Esophagus muscularis mucosa (tissue), 4 donors: Measurements from ENCODE around the gene RARB. TPM values are rescaled to one million over a fixed set of nuclear protein-coding genes. Genes with fewer than 3 reads are reported as not detected.

Experiments
- DNase-seq: peaks from one replicate; pipeline ENCODE4 v3.0.0-alpha.2; 2017; ENCODE audit errors: extremely low spot score
- H3K27ac ChIP-seq, 4 donors: fragments of 200-600 bp; sonication (generic); replicated peaks in 1 of 4; 1 replicate in 3 of 4; 2 replicates in 1 of 4; pipeline ENCODE4 v1.5.1; 2016 to 2019; ENCODE audit warnings: mild to moderate bottlenecking in 1 of 4
- H3K27me3 ChIP-seq, 4 donors: fragments of 200-600 bp; sonication (generic); one replicate each; pipeline versions ENCODE4 v1.5.1 to v1.6.0; 2016 to 2019
- H3K36me3 ChIP-seq, 4 donors: fragments of 200-600 bp; sonication (generic); one replicate each; pipeline ENCODE4 v1.5.1; 2016 to 2019
- H3K4me1 ChIP-seq, 4 donors: fragments of 200-600 bp; sonication (generic); one replicate each; pipeline ENCODE4 v1.5.1; 2016 to 2019
- H3K4me3 ChIP-seq, 4 donors: fragments of 200-600 bp; sonication (generic); 1 replicate in 2 of 4; 2 replicates in 2 of 4; pipeline ENCODE4 v1.5.1; 2016 to 2019; ENCODE audit warnings: mild to moderate bottlenecking in 4 of 4, moderate library complexity in 1 of 4
- H3K9me3 ChIP-seq, 4 donors: fragments of 200-600 bp; sonication (generic); 1 replicate in 3 of 4; 2 replicates in 1 of 4; pipeline ENCODE4 v1.5.1; 2016 to 2019
- CTCF ChIP-seq, 3 experiments: fragments of 200-600 bp in 2 of 3; fragments of 450-650 bp in 1 of 3; sonication (generic) in 2 of 3; IDR thresholded peaks; one replicate each; pipeline ENCODE4 v1.5.1; 2017 to 2019; ENCODE audit warnings: antibody characterized with exemption in 3 of 3, mild to moderate bottlenecking in 2 of 3, moderate library complexity in 1 of 3
- EP300 ChIP-seq: sonication (generic); formaldehyde crosslinking; IDR thresholded peaks from one replicate; pipeline ENCODE4 v1.6.1; 2017; ENCODE audit warnings: antibody characterized with exemption
- POLR2A ChIP-seq: fragments of 450-650 bp; IDR thresholded peaks from one replicate; pipeline ENCODE4 v1.6.1; 2017; ENCODE audit warnings: antibody characterized with exemption, moderate library complexity, mild to moderate bottlenecking, low read depth
- POLR2AphosphoS5 ChIP-seq, 2 donors: sonication (generic); formaldehyde crosslinking; IDR thresholded peaks; one replicate each; pipeline ENCODE4 v1.6.1; 2017; ENCODE audit warnings: antibody characterized with exemption in 2 of 2
- WGBS: methylation state at CpG from one replicate; pipeline ENCODE4 v1.1.5; 2018; 5-methylcytosine and 5-hydroxymethylcytosine counted together
- intact Hi-C: fragments of 100-400 bp; cut with DNase I; formaldehyde crosslinking; loops from one replicate; pipeline ENCODE4 v1.15.1; 2023
- total RNA-seq, 4 donors: library from RNA; depleted of rRNA; stranded (reverse); fragments of >200 nt; gene quantifications; one replicate each; pipeline versions ENCODE4 v1.1.0 to v1.2.1, GENCODE V29; 2016

Gene RARB
- total RNA-seq, 4 donors from 2014 or later: 29.2 to 51.9 (median 40.9) TPM

DNA sequence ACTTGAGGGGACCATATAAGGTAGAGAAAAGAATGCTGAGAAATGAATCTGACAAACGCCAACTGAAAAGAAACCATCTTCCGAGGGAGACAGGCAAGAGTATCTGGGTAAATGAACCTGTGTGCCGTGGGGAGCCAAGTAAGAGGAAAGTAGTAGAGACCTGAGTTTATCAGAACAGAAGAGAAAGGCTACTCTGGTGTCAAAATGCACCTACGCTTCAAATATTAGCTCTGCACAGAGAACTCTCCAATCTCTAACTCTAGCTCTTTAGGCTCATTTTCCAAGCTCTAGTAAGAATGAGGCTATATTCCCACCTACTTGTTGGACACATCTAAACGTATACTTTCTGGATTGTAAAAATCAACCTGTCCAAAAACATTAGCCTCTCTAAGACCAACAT, 183.1 kb downstream of the RARB start:
- Histone ChIP-seq H3K9me3 (no peaks in the 10 kb centered on the region), H3K4me3 (no peak overlapping the region), H3K27ac (no peak overlapping the region), H3K36me3 (peaks cover 30 to 95% (median 59%) of the 10 kb centered on the region in 4 donors), H3K27me3 (no peaks in the 10 kb centered on the region), H3K4me1 (peaks cover 0 to 13% (median 3%) of the 10 kb centered on the region in 4 donors)
- intact Hi-C loops: no loop called here
- no peak for DNase-seq
- WGBS: 90% methylated on average over 5 of the region's 5 CpGs
- no peak for TF ChIP-seq EP300
- TF ChIP-seq CTCF (IDR thresholded peaks at IDR 0.05): no peak
- TF ChIP-seq POLR2A: no peak
- TF ChIP-seq POLR2AphosphoS5 (IDR thresholded peaks at IDR 0.05): no peak

GRCh38 chr3:25618028-25618427, 190.0 kb downstream of the RARB start:
- peaks cover 5 to 81% (median 42%) of the 10 kb centered on the region in 4 donors for H3K36me3 ChIP-seq
- TF ChIP-seq POLR2AphosphoS5 (IDR thresholded peaks at IDR 0.05): no peak
- H3K4me1 ChIP-seq: peaks cover 0 to 5% (median 1%) of the 10 kb centered on the region in 4 donors
- no peaks in the 10 kb centered on the region for H3K27me3 ChIP-seq
- no peak overlapping the region for H3K27ac ChIP-seq
- intact Hi-C loops: no loop called here
- no peaks in the 10 kb centered on the region for H3K9me3 ChIP-seq
- H3K4me3 ChIP-seq: no peak overlapping the region
- no peak for DNase-seq

DNA sequence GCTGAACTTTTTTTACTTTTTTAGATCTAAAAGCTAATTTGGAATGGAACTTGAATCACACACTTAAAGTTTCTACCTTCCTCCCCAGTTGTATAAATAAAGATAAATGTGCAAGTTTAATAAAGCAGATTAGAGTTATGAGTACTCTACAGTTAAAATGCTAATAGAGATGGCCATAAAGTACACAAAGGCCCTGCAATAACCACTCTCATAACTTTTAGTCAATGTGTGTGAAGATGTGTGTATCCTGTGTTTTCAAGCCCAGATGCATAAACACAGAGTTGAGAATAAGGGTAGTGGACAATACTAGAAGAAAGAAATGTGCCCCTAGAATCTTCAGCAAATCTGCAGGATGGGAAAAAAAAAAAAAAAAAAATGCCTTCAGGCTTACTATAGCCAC, 191.3 kb downstream of the RARB start:
- peaks cover 16 to 83% (median 45%) of the 10 kb centered on the region in 4 donors for H3K36me3 ChIP-seq
- H3K27ac ChIP-seq: no peak overlapping the region
- TF ChIP-seq CTCF (IDR thresholded peaks at IDR 0.05) (no peak), POLR2A (no peak), POLR2AphosphoS5 (IDR thresholded peaks at IDR 0.05) (no peak), EP300 (no peak)
- no peak overlapping the region for H3K4me3 ChIP-seq
- intact Hi-C loops: no loop called here
- no peaks in the 10 kb centered on the region for H3K9me3 ChIP-seq
- no peaks in the 10 kb centered on the region for H3K4me1 ChIP-seq
- H3K27me3 ChIP-seq: no peaks in the 10 kb centered on the region
- DNase-seq: no peak

DNA sequence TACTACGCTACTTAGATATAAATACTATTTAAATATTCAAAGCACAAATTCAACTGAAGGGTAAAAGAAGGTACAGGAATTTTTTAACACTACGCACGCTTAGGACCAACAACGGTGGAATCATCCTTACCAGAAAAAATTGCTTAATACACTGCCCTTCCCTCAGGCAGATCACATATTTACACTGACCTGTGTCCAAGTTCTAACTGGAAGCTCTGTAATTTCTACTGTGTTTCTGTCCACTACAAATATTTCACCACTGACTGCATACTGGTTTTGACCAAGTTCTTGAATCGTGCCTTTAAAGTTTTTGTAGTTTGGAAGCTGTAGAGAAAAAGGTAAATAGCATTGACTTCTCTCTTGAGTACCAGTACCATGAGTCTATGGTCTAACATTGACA, 192.4 kb downstream of the RARB start:
- H3K36me3 ChIP-seq: peaks cover 20 to 83% (median 50%) of the 10 kb centered on the region in 4 donors
- WGBS: 98% methylated on average over 5 of the region's 5 CpGs
- no peaks in the 10 kb centered on the region for H3K27me3 ChIP-seq

GRCh38 chr3:25621087-25621486, 193.0 kb downstream of the RARB start:
- Histone ChIP-seq H3K9me3 (no peaks in the 10 kb centered on the region), H3K4me1 (no peaks in the 10 kb centered on the region), H3K27me3 (no peaks in the 10 kb centered on the region), H3K27ac (no peak overlapping the region), H3K4me3 (no peak overlapping the region), H3K36me3 (peaks cover 20 to 82% (median 52%) of the 10 kb centered on the region in 4 donors)
- WGBS: 100% methylated on average over 2 of the region's 2 CpGs
- TF ChIP-seq CTCF (IDR thresholded peaks at IDR 0.05) (no peak), EP300 (no peak), POLR2A (no peak)
- no peak for DNase-seq
- intact Hi-C loops: no loop called here

More for the DNA sequence above, 192.4 kb downstream of the RARB start:
- Histone ChIP-seq H3K27ac (no peak overlapping the region), H3K4me1 (no peaks in the 10 kb centered on the region), H3K9me3 (no peaks in the 10 kb centered on the region), H3K4me3 (no peak overlapping the region)
- no peak for TF ChIP-seq CTCF (IDR thresholded peaks at IDR 0.05)
- no peak for TF ChIP-seq POLR2A
- no peak for DNase-seq
- intact Hi-C loops: no loop called here
